ENCODE data around the gene HEXIM2.

- TF ChIP-seq POLR2AphosphoS5 (IDR thresholded peaks at IDR 0.05; ENCODE audit: low read depth, low read length) (no peak), FOXP2 (optimal IDR thresholded peaks at IDR 0.05; ENCODE audit: borderline replicate concordance, extremely low read depth, extremely low read length, insufficient read depth) (no peak), SIN3A (IDR thresholded peaks at IDR 0.05; ENCODE audit: borderline replicate concordance, insufficient read depth, low read length) (no peak), TAF1 (IDR thresholded peaks at IDR 0.05; ENCODE audit: borderline replicate concordance, insufficient read depth, low read length) (no peak)
These were observed 33.7 kb downstream of the HEXIM2 start for GRCh38 chr17:45195424-45195823.
